ENCODE data around the gene DDI2.
A peak's percentile ranks its signal among the peaks of the same experiment; 100 is the strongest.

Gene DDI2

DNA sequence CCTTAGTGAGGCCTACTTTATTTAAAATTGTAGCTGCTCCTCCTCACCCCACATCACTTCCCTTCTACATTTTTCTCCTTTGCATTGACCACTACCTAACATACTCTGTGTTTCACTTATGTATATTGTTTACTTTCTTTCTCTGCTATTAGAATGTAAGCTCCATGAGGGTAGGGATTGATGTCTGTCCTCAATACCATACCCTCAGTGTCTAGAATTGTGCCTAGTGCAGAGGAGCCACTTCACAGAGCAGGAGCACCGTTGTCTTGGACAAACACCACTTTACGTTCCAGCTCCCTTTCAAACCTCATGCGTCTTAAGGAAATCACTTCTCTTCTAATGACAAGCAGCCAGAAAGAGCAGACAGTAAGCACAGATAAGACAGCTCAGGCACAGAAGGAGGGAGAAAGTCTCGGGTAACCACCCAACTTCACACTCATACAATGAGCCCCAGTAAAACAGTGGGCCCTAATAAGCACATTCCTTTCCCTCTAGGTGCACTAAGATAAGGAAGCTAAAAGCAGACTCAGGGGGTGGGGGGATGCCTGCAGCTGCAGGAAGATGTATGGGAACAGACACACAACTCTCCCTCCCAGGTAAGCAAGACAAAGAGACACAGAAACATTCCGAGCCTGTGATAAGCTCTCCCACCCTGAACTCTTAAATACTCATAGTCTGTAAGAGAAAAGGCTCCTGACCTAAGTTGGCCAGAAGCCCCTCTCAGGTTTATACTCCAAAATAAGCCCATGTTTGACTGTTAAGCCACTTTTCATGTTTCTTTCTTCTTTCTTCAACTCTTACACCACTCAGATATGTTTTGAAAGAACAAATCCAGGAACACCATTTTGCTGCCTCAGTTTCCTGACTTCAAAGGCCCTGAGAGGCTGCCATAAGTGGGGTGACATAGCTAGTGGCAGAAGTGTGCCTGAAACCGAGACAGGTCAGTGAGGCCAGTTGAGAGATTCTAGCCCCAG is 59.7 kb downstream of the DDI2 start:
- H3K9me3 ChIP-seq (ENCODE audit: control insufficient read depth in 1 of 2, low read length in 2 of 2) = no peaks in the 10 kb centered on the region
- H3K36me3 ChIP-seq (ENCODE audit: control insufficient read depth in 1 of 2, insufficient read depth in 2 of 2, low read length in 2 of 2) = no peaks in the 10 kb centered on the region
- H3K9ac ChIP-seq (ENCODE audit: low read depth in 1 of 2, low read length in 2 of 2) = no peak overlapping the region
- H3K27ac ChIP-seq (ENCODE audit: low read depth, low read length) = no peak overlapping the region
- H3K4me1 ChIP-seq (ENCODE audit: control insufficient read depth in 1 of 2, insufficient read depth in 2 of 2, low read length in 2 of 2) = peaks cover 0 to 4% of the 10 kb centered on the region in 2 donors
- no peaks in the 10 kb centered on the region for H3K27me3 ChIP-seq (ENCODE audit: control insufficient read depth in 1 of 2, insufficient read depth in 2 of 2, low read length in 2 of 2)
- no peak overlapping the region for H3K4me3 ChIP-seq (ENCODE audit: low read depth in 1 of 2, low read length in 2 of 2)

DNA sequence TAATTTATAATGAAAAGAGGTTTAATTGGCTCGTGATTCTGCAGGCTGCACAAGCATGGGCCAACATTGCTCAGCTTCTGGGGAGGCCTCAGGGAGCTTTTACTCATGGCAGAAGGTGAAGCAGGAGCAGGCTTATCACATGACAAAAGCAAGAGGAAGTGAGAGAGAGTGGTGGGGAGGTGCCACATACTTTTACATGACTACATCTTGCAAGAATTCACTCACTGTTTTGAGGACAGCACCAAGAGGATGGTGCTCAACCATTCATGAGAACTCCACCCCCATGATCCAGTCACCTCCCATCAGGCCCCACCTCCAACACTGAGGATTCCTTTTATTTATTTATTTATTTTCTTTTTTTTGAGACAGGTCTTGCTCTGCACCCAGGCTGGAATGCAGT is 61.3 kb downstream of the DDI2 start:
- no peak overlapping the region for H3K27ac ChIP-seq (ENCODE audit: low read depth, low read length)
- no peak overlapping the region for H3K9ac ChIP-seq (ENCODE audit: low read depth in 1 of 2, low read length in 2 of 2)
- H3K4me1 ChIP-seq (ENCODE audit: control insufficient read depth in 1 of 2, insufficient read depth in 2 of 2, low read length in 2 of 2) = peaks cover 0 to 6% of the 10 kb centered on the region in 2 donors
- no peak overlapping the region for H3K4me3 ChIP-seq (ENCODE audit: low read depth in 1 of 2, low read length in 2 of 2)
- H3K27me3 ChIP-seq (ENCODE audit: control insufficient read depth in 1 of 2, insufficient read depth in 2 of 2, low read length in 2 of 2) = no peaks in the 10 kb centered on the region
- no peaks in the 10 kb centered on the region for H3K36me3 ChIP-seq (ENCODE audit: control insufficient read depth in 1 of 2, insufficient read depth in 2 of 2, low read length in 2 of 2)
- no peaks in the 10 kb centered on the region for H3K9me3 ChIP-seq (ENCODE audit: control insufficient read depth in 1 of 2, low read length in 2 of 2)

DNA sequence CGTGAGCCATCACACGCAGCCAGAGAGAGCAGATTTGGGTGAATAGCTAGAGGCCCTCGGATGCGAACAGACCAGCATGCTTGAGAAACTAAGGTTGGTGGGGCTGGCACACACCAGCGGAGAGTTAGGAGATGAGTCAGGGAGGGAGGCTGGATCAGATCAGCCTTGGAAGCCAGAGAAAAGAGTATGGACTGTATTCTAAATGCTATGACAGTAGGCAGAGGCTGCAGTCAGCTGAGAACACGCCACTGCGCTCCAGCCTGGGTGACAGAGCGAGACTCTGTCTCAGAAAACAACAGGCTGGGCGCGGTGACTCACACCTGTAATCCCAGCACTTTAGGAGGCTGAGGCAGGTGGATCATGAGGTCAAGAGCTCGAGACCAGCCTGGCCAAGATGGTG is 62.9 kb downstream of the DDI2 start:
- H3K9me3 ChIP-seq (ENCODE audit: control insufficient read depth in 1 of 2, low read length in 2 of 2) = no peaks in the 10 kb centered on the region
- H3K4me1 ChIP-seq (ENCODE audit: control insufficient read depth in 1 of 2, insufficient read depth in 2 of 2, low read length in 2 of 2) = peaks cover 0 to 9% of the 10 kb centered on the region in 2 donors
- no peaks in the 10 kb centered on the region for H3K27me3 ChIP-seq (ENCODE audit: control insufficient read depth in 1 of 2, insufficient read depth in 2 of 2, low read length in 2 of 2)
- no peak overlapping the region for H3K4me3 ChIP-seq (ENCODE audit: low read depth in 1 of 2, low read length in 2 of 2)
- H3K27ac ChIP-seq (ENCODE audit: low read depth, low read length) = no peak overlapping the region
- no peak overlapping the region for H3K9ac ChIP-seq (ENCODE audit: low read depth in 1 of 2, low read length in 2 of 2)
- H3K36me3 ChIP-seq (ENCODE audit: control insufficient read depth in 1 of 2, insufficient read depth in 2 of 2, low read length in 2 of 2) = no peaks in the 10 kb centered on the region

DNA sequence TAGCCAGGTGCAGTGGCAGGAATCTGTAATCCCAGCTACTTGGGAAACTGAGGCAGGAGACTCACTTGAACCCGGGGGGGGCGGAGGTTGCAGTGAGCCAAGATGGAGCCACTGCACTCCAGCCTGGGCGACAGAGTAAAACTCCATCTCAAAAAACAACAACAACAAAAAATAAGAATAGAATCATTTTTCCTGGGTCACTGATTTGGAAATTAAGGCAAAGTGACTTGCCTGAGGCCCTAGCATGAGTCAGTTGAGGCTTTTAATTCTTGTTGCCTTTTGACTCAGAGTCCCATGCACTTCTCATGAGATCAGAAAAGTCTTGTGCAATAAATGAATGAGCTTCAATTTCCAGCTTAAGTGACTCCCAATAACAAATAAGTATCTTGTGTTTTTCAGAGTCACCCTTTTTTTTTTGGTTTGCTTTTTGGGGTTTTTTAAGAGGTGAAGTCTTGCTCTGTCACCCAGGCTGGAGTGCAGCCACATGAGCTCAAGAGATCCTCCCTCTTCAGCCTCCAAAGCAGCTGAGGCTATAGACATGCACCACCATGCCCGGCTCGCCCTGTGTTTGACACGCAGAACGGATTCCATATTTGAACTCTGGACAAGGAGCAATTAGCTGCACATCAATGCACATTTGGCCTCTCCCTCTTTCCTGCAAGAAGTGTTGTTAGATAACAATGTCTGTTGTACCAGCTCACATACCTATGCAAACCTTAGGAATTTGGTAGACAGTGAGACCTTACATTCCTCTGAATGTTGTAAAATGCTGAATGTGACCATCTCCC is 63.5 kb downstream of the DDI2 start:
- H3K27me3 ChIP-seq (ENCODE audit: control insufficient read depth in 1 of 2, insufficient read depth in 2 of 2, low read length in 2 of 2) = no peaks in the 10 kb centered on the region
- no peaks in the 10 kb centered on the region for H3K9me3 ChIP-seq (ENCODE audit: control insufficient read depth in 1 of 2, low read length in 2 of 2)
- H3K4me1 ChIP-seq (ENCODE audit: control insufficient read depth in 1 of 2, insufficient read depth in 2 of 2, low read length in 2 of 2) = peaks cover 3 to 13% of the 10 kb centered on the region in 2 donors
- H3K27ac ChIP-seq (ENCODE audit: low read depth, low read length) = no peak overlapping the region
- no peak overlapping the region for H3K9ac ChIP-seq (ENCODE audit: low read depth in 1 of 2, low read length in 2 of 2)
- H3K4me3 ChIP-seq (ENCODE audit: low read depth in 1 of 2, low read length in 2 of 2) = no peak overlapping the region
- no peaks in the 10 kb centered on the region for H3K36me3 ChIP-seq (ENCODE audit: control insufficient read depth in 1 of 2, insufficient read depth in 2 of 2, low read length in 2 of 2)

DNA sequence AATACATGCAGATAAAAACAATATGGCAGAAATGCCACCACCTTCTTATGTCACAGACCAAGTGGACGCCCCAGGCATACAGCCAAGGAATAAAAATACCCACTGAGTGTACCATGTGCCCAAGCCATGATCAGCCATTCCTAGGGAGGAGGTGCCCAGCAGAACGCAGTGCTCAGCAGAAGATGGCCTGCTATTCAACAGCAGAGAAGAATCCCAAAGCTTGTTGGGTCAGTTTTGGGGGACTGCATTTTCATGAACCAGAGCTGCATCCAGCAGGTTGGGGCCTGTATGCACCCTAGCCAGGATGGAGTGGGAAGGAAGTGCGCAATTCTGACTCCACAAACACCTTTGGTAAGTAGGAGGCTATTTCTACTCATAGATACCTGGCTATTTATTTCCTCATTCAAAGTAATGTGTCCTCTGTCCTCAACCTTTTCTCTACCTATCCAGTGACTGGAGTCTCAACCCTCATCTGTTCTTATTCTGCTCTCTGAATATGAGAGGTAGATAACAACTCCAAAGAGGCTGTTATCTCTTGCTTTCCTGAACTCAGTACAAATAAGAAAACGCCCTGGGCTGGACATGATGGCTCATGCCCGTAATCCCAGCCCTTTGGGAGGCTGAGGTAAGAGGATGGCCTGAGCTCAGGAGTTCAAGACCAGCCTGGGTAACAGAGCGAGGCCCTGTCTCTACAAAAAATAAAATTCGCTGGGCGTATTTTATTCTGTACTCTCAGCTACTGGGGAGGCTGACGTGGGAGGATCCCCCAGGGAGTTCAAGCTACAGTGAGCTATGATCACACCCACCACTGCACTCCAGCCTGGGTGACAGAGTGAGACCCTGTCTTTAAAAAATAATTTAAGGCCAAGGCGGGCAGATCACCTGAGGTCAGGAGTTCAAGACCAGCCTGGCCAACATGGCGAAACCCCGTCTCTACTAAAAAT is 64.4 kb downstream of the DDI2 start:
- Histone ChIP-seq H3K27me3 (ENCODE audit: control insufficient read depth in 1 of 2, insufficient read depth in 2 of 2, low read length in 2 of 2) (no peaks in the 10 kb centered on the region), H3K9ac (ENCODE audit: low read depth in 1 of 2, low read length in 2 of 2) (no peak overlapping the region), H3K27ac (ENCODE audit: low read depth, low read length) (no peak overlapping the region), H3K4me1 (ENCODE audit: control insufficient read depth in 1 of 2, insufficient read depth in 2 of 2, low read length in 2 of 2) (peaks cover 8 to 17% of the 10 kb centered on the region in 2 donors), H3K4me3 (ENCODE audit: low read depth in 1 of 2, low read length in 2 of 2) (no peak overlapping the region), H3K36me3 (ENCODE audit: control insufficient read depth in 1 of 2, insufficient read depth in 2 of 2, low read length in 2 of 2) (no peaks in the 10 kb centered on the region), H3K9me3 (ENCODE audit: control insufficient read depth in 1 of 2, low read length in 2 of 2) (no peaks in the 10 kb centered on the region)

DNA sequence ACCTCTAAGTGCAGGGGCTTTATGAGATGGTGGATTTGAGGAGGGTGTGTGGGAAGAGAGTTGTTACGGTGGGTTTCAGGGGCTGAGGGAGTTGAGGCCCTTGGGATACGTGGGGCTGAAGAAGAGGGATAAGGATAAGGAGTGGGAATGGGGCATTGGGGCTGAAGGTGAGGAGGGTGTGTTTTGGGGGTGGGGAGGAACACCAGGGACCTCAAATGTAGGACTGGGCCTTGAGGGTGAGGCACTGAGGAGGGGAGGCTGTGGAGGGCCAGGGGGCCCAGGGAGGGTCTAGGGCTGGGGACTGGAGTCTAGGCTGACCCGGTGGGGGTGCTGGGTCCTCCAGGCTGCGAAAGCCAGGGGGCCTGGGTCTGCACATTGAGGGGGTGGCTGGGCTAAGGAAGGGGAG is 65.7 kb downstream of the DDI2 start:
- H3K4me3 ChIP-seq (ENCODE audit: low read depth in 1 of 2, low read length in 2 of 2) = no peak overlapping the region
- no peaks in the 10 kb centered on the region for H3K9me3 ChIP-seq (ENCODE audit: control insufficient read depth in 1 of 2, low read length in 2 of 2)
- no peaks in the 10 kb centered on the region for H3K27me3 ChIP-seq (ENCODE audit: control insufficient read depth in 1 of 2, insufficient read depth in 2 of 2, low read length in 2 of 2)
- no peak overlapping the region for H3K27ac ChIP-seq (ENCODE audit: low read depth, low read length)
- H3K36me3 ChIP-seq (ENCODE audit: control insufficient read depth in 1 of 2, insufficient read depth in 2 of 2, low read length in 2 of 2) = no peaks in the 10 kb centered on the region
- peaks cover 12 to 23% of the 10 kb centered on the region in 2 donors for H3K4me1 ChIP-seq (ENCODE audit: control insufficient read depth in 1 of 2, insufficient read depth in 2 of 2, low read length in 2 of 2)
- H3K9ac ChIP-seq (ENCODE audit: low read depth in 1 of 2, low read length in 2 of 2) = no peak overlapping the region

DNA sequence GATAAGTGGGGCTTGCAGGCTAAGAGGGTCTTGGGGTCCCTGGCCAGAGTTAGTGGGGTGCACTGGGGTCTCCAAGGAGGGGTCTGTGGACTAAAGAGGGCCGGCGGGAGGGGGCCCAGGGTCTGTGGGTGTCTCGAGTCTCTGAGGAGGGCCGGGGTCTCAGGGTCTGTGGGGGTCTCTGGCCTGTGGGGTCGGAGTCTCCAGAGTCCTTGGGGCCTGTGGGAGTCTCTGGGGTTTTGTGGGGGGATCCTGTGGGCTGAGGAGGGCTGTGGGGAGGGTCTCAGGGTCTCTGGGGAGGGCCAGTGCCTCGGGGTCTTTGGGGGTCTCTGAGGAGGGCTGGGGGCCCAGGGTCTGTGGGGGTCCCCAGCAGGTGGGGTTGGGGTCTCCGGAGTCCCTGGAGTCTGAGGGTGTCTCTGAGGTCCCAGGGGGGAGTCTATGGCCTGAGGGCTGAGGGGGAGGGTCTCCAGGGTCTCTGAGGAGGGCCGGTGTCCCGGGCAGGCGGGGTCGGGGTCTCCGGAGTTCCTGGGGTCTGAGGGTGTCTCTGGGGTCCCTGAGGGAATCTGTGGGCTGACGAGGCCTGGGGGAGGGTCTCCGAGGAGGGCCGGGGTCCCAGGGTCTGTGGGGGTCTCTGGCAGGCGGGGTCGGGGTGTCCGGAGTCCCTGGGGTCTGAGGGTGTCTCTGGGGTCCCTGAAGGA is 66.2 kb downstream of the DDI2 start:
- peak overlapping the region; percentile 55 for H3K27ac ChIP-seq (ENCODE audit: low read depth, low read length)
- no peaks in the 10 kb centered on the region for H3K9me3 ChIP-seq (ENCODE audit: control insufficient read depth in 1 of 2, low read length in 2 of 2)
- H3K4me3 ChIP-seq (ENCODE audit: low read depth in 1 of 2, low read length in 2 of 2) = peak overlapping the region; percentile 72 to 78
- H3K27me3 ChIP-seq (ENCODE audit: control insufficient read depth in 1 of 2, insufficient read depth in 2 of 2, low read length in 2 of 2) = no peaks in the 10 kb centered on the region
- peaks cover 12 to 24% of the 10 kb centered on the region in 2 donors for H3K4me1 ChIP-seq (ENCODE audit: control insufficient read depth in 1 of 2, insufficient read depth in 2 of 2, low read length in 2 of 2)
- H3K36me3 ChIP-seq (ENCODE audit: control insufficient read depth in 1 of 2, insufficient read depth in 2 of 2, low read length in 2 of 2) = no peaks in the 10 kb centered on the region
- peak overlapping the region; percentile 71 to 91 for H3K9ac ChIP-seq (ENCODE audit: low read depth in 1 of 2, low read length in 2 of 2)

DNA sequence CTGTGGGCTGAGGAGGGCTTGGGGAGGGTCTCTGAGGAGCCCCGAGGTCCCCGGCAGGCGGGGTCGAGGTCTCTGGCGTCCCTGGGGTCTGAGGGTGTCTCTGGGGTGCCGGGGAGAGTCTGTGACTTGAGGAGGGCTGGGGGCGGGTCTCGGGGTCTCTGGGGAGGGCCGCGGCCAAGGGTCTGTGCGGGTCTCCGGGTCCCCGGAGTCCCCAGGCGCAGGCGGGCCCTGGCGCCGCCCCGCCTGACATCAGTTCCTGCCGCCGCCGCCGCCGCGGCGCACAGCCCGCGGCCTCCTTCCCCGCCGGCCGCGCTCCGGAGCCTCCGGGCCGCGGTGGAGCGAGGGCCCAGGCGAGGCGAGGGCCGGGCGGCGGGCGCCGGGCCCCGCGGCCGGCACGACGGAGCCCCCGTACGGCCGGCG is 66.8 kb downstream of the DDI2 start, which contains the start of gene PLEKHM2:
Gene PLEKHM2, plus strand, starts transcription at position 279 of the 420 bp plus-strand sequence. CDS start 239 bp downstream, outside the sequence.
- peaks cover 12 to 24% of the 10 kb centered on the region in 2 donors for H3K4me1 ChIP-seq (ENCODE audit: control insufficient read depth in 1 of 2, insufficient read depth in 2 of 2, low read length in 2 of 2)
- no peaks in the 10 kb centered on the region for H3K27me3 ChIP-seq (ENCODE audit: control insufficient read depth in 1 of 2, insufficient read depth in 2 of 2, low read length in 2 of 2)
- H3K9me3 ChIP-seq (ENCODE audit: control insufficient read depth in 1 of 2, low read length in 2 of 2) = no peaks in the 10 kb centered on the region
- H3K36me3 ChIP-seq (ENCODE audit: control insufficient read depth in 1 of 2, insufficient read depth in 2 of 2, low read length in 2 of 2) = no peaks in the 10 kb centered on the region
- H3K9ac ChIP-seq (ENCODE audit: low read depth in 1 of 2, low read length in 2 of 2) = peak within 1 kb of the TSS; percentile 78 to 91
- H3K27ac ChIP-seq (ENCODE audit: low read depth, low read length) = peak within 1 kb of the TSS; percentile 55
- H3K4me3 ChIP-seq (ENCODE audit: low read depth in 1 of 2, low read length in 2 of 2) = peak within 1 kb of the TSS; percentile 72 to 78
